GM19328 (cell line): ENCODE data around the gene CRTAP.
"Not testable (repeated sequence)": the region's sequence is repeated elsewhere in the genome, so short reads cannot be mapped to it uniquely, and the experiment has no call there.

Source experiments
- ATAC-seq: cut with Tn5 transposase; IDR thresholded peaks from one replicate; pipeline ENCODE4 v1.9.1; 2021; ENCODE audit warnings: mild to moderate bottlenecking, moderate library complexity; ENCODE audit not compliant: unreplicated experiment

Gene CRTAP

GRCh38 chr3:33113772-33114621, at the start of gene CRTAP:
CRTAP (plus strand) TSS chr3:33114014; CDS start chr3:33114078, 64 bp downstream.
- peak; percentile 80 for ATAC-seq

GRCh38 chr3:33064929-33065328, 48.9 kb upstream of the CRTAP start:
- no peak for ATAC-seq

GRCh38 chr3:33067484-33067883, 46.3 kb upstream of the CRTAP start:
- no peak for ATAC-seq

GRCh38 chr3:33069862-33070261, 44.0 kb upstream of the CRTAP start:
- ATAC-seq = not testable (repeated sequence)

- no peak for ATAC-seq
These were observed 42.6 kb upstream of the CRTAP start for GRCh38 chr3:33071181-33071580.

GRCh38 chr3:33071946-33072345, 41.9 kb upstream of the CRTAP start:
- no peak for ATAC-seq

- no peak for ATAC-seq
These were observed 39.4 kb upstream of the CRTAP start for GRCh38 chr3:33074217-33075067.

GRCh38 chr3:33075995-33076394, 37.8 kb upstream of the CRTAP start:
- ATAC-seq = no peak

GRCh38 chr3:33076952-33077351, 36.9 kb upstream of the CRTAP start:
- ATAC-seq = no peak

GRCh38 chr3:33077976-33078375, 35.8 kb upstream of the CRTAP start:
- ATAC-seq = no peak

GRCh38 chr3:33079813-33080212, 34.0 kb upstream of the CRTAP start:
- ATAC-seq = not testable (repeated sequence)

GRCh38 chr3:33081812-33082211, 32.0 kb upstream of the CRTAP start:
- no peak for ATAC-seq

GRCh38 chr3:33083958-33084357, 29.9 kb upstream of the CRTAP start:
- ATAC-seq = no peak

- no peak for ATAC-seq
These were observed 25.1 kb upstream of the CRTAP start for GRCh38 chr3:33088691-33089090.

- ATAC-seq = peak; percentile 83
These were observed 24.3 kb upstream of the CRTAP start for GRCh38 chr3:33089515-33089914.

GRCh38 chr3:33091746-33092145, 22.1 kb upstream of the CRTAP start:
- ATAC-seq = no peak

- no peak for ATAC-seq
These were observed 21.1 kb upstream of the CRTAP start for GRCh38 chr3:33092496-33093254.

- no peak for ATAC-seq
These were observed 20.0 kb upstream of the CRTAP start for GRCh38 chr3:33093847-33094246.

GRCh38 chr3:33095436-33095835, 18.4 kb upstream of the CRTAP start:
- no peak for ATAC-seq

GRCh38 chr3:33096093-33096868, 17.5 kb upstream of the CRTAP start:
- peak; percentile 46 for ATAC-seq
